Nephron progenitor cell (in vitro differentiated cells): ENCODE results near the gene RAD21L1.
A peak's percentile ranks its signal among the peaks of the same experiment; 100 is the strongest.

ENCODE experiments used
- DNase-seq: peaks from one replicate; pipeline ENCODE4 v3.0.0; 2021
- H3K27ac Mint-ChIP-seq: 2 replicates; pipeline ENCODE4 v1.8.0; 2021; ENCODE audit warnings: mild to moderate bottlenecking, moderate library complexity, mixed read lengths
- H3K27me3 Mint-ChIP-seq: 2 replicates; pipeline ENCODE4 v1.8.0; 2021; ENCODE audit warnings: mild to moderate bottlenecking, low read depth, mixed read lengths; ENCODE audit not compliant: poor library complexity
- H3K36me3 Mint-ChIP-seq: 2 replicates; pipeline ENCODE4 v1.8.0; 2021; ENCODE audit warnings: low read depth, mixed read lengths
- H3K4me1 Mint-ChIP-seq: 2 replicates; pipeline ENCODE4 v1.8.0; 2021; ENCODE audit warnings: mixed read lengths
- H3K4me3 Mint-ChIP-seq: 2 replicates; pipeline ENCODE4 v1.8.0; 2021; ENCODE audit warnings: mild to moderate bottlenecking, moderate library complexity, mixed read lengths
- H3K9me3 Mint-ChIP-seq: 2 replicates; pipeline ENCODE4 v1.8.0; 2021; ENCODE audit warnings: mild to moderate bottlenecking, moderate library complexity, mixed read lengths
- TF ChIP-seq, protein P1 (sequence below): fragments of 200-600 bp; sonication (generic); IDR thresholded peaks from 2 replicates; pipeline ENCODE4 v1.5.0; 2021; ENCODE audit warnings: antibody characterized with exemption

Gene RAD21L1

DNA sequence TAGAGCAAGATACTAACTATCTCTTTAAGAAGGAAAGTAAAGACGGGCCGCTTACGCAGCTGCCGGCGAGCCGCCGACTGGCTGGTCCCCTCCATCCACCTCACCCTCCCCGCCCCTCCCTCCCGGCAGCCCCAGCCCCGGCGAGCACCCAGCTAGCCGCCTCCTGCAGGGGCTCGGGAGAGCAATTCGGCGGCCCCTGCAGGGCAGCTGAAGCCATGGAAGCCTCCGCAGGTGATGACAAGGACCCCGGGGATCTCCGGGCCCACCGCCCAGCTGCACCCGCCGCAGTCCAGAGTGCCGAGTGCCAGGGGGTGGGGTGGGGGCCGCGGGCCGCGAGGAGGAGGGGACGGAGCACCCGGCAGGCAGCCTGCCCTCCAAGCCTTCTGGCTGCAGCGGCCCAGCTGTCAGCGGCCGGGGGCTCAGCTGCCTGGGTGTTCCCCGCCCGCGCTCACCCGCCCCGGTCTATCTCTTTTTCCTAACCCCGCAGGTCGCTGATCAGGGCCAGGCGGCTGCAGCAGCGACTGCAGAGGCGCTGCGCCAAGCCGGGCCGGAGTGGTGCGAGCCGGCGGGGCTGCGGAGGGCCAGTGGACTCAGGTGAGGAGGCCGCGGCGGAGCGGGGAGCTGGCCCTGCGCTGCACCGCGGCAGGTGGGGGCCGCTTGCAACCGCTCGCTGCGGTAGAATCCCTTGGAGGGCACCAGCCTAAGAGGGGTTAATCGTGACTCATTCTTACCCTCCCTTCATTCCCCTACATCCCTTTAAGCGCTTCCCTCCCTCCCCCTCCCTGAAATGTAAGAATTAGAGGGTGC, 40.5 kb downstream of the RAD21L1 start, which contains the start of gene SNPH:
Gene SNPH, plus strand, starts transcription at position 128 of the 807 bp plus-strand sequence. CDS start 29,946 bp downstream, outside the sequence.
- Mint-ChIP-seq H3K4me3 (peak within 1 kb of the TSS; percentile 75), H3K4me1 (peaks cover 16% of the 10 kb centered on the region), H3K27me3 (peaks cover 21% of the 10 kb centered on the region), H3K9me3 (peaks cover 13% of the 10 kb centered on the region), H3K27ac (no peak within 1 kb of the TSS), H3K36me3 (no peaks in the 10 kb centered on the region)
- DNase-seq, result peak; percentile 72
- TF ChIP-seq, protein P1, sequence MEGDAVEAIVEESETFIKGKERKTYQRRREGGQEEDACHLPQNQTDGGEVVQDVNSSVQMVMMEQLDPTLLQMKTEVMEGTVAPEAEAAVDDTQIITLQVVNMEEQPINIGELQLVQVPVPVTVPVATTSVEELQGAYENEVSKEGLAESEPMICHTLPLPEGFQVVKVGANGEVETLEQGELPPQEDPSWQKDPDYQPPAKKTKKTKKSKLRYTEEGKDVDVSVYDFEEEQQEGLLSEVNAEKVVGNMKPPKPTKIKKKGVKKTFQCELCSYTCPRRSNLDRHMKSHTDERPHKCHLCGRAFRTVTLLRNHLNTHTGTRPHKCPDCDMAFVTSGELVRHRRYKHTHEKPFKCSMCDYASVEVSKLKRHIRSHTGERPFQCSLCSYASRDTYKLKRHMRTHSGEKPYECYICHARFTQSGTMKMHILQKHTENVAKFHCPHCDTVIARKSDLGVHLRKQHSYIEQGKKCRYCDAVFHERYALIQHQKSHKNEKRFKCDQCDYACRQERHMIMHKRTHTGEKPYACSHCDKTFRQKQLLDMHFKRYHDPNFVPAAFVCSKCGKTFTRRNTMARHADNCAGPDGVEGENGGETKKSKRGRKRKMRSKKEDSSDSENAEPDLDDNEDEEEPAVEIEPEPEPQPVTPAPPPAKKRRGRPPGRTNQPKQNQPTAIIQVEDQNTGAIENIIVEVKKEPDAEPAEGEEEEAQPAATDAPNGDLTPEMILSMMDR, result no peak

DNA sequence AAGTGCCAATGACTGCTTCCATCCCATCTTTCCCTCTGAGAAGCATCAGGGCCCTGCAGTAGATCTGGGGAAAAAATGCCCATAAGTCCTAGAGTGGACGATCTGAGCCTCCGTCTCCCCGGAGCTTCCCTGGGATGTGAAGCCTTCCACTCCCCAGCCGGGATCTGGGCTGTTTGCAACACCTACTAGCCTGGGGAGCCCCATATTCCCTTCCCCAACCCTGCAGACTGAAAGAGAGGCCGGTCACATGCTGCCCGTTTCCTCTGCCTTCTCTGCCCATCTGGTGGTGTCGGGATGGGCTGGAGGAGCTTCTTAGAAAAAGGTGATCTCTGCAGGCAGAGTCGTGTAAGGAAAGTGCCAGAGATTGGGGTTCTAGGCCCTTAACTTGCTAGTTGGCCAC, 41.3 kb downstream of the RAD21L1 start:
- Mint-ChIP-seq H3K27ac (no peak overlapping the region), H3K27me3 (peaks cover 21% of the 10 kb centered on the region)
- DNase-seq, result no peak

DNA sequence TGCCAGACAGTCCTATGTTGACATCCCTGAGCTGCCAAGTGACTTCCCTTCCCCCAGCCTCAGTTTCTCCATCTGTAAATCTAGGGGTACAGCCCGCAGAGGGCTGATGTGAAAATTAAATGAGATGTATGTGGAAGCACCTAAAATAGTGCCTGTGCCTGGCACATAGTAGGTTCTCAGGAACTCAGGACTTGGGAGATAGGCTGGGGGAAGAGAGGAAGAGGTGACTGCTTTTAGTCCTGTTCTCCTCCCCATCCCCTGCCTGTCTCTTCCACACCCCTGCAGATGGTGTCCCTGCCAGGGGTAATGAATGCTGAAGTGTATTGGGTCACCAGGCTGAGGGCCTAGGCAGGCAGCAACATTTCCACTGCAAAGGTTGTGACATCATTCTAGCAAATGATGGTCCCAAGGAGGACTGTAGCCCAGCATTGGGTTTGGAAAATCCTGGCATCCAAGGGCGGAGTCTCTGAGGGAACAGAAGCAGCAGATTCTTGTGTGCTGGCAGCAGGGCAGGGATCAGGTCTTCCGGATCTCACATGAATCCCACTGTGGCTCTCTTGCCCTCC, 42.0 kb downstream of the RAD21L1 start:
- Mint-ChIP-seq H3K27me3 (peaks cover 15% of the 10 kb centered on the region), H3K4me3 (peak overlapping the region; percentile 39), H3K9me3 (peaks cover 4% of the 10 kb centered on the region), H3K36me3 (no peaks in the 10 kb centered on the region), H3K27ac (no peak overlapping the region), H3K4me1 (peaks cover 16% of the 10 kb centered on the region)
- no peak for DNase-seq
- TF ChIP-seq, protein P1, result no peak

More for the DNA sequence above, 41.3 kb downstream of the RAD21L1 start:
- H3K36me3 Mint-ChIP-seq, result no peaks in the 10 kb centered on the region
- H3K4me3 Mint-ChIP-seq, result peak overlapping the region; percentile 75
- TF ChIP-seq, protein P1, result no peak
- H3K4me1 Mint-ChIP-seq, result peaks cover 16% of the 10 kb centered on the region
- H3K9me3 Mint-ChIP-seq, result peaks cover 12% of the 10 kb centered on the region

- Mint-ChIP-seq H3K36me3 (no peaks in the 10 kb centered on the region), H3K4me3 (no peak overlapping the region), H3K4me1 (peaks cover 16% of the 10 kb centered on the region), H3K27ac (no peak overlapping the region), H3K27me3 (peaks cover 18% of the 10 kb centered on the region), H3K9me3 (no peaks in the 10 kb centered on the region)
- TF ChIP-seq, protein P1, result no peak
- DNase-seq, result no peak
Observed at GRCh38 chr20:1269235-1269634, 43.4 kb downstream of the RAD21L1 start.

DNA sequence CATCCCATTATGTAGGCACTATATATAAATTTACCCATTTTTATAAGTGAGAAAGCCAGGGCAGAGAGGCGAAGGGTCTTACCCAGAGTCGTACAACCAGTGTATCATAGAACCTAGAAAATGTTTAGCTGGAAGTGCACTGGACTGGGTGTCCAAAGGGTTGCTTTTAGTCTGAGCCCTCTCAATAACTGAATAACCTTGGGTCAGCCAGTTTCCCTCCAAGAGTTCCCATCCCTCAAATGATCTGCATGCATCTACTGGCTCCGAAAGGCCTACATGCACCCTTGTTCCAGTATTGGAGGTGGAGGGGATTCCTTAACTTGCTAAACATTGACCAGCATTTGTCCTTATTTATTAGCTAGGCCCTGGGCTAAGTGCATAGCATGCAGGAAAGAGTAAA, 44.0 kb downstream of the RAD21L1 start:
- Mint-ChIP-seq H3K4me1 (peaks cover 15% of the 10 kb centered on the region), H3K27me3 (peaks cover 21% of the 10 kb centered on the region), H3K9me3 (no peaks in the 10 kb centered on the region), H3K4me3 (no peak overlapping the region), H3K27ac (no peak overlapping the region), H3K36me3 (no peaks in the 10 kb centered on the region)
- DNase-seq, result no peak
- TF ChIP-seq, protein P1, result no peak
